HL-60 (cell line): ENCODE measurements around the gene PHF19.

ENCODE experiments used
- GABPA ChIP-seq: IDR thresholded peaks from 2 replicates; pipeline ENCODE4 v1.6.1; 2012; ENCODE audit warnings: low read depth
- POLR2AphosphoS5 ChIP-seq: IDR thresholded peaks from 2 replicates; pipeline ENCODE4 v1.6.1; 2012; ENCODE audit warnings: low read depth
- TF ChIP-seq, protein P1 (sequence below): IDR thresholded peaks from one replicate; pipeline ENCODE4 v1.5.1; 2011; ENCODE audit warnings: low read length, control low read depth, inconsistent platforms; ENCODE audit not compliant: insufficient read depth

DNA sequence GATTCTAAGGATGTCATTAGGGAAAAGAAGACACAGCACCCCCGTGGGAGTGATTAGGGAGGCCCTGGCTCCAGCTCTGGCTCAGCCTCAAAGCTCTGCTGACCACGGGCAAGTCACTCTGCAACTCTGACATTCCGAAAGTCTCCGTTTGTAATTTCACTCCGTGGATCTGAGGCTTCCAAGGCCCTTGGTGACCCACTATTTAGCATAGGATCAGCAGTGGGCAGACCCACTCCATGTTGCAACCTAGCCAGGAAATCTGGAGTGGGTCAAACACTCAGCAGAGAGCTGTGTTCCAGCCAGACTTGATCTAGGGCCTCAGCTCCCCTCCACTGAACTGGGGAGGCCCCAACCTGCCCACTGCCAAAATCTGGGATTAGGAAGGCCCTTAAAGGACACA is 11.8 kb downstream of the PHF19 start:
- TF ChIP-seq, protein P1, sequence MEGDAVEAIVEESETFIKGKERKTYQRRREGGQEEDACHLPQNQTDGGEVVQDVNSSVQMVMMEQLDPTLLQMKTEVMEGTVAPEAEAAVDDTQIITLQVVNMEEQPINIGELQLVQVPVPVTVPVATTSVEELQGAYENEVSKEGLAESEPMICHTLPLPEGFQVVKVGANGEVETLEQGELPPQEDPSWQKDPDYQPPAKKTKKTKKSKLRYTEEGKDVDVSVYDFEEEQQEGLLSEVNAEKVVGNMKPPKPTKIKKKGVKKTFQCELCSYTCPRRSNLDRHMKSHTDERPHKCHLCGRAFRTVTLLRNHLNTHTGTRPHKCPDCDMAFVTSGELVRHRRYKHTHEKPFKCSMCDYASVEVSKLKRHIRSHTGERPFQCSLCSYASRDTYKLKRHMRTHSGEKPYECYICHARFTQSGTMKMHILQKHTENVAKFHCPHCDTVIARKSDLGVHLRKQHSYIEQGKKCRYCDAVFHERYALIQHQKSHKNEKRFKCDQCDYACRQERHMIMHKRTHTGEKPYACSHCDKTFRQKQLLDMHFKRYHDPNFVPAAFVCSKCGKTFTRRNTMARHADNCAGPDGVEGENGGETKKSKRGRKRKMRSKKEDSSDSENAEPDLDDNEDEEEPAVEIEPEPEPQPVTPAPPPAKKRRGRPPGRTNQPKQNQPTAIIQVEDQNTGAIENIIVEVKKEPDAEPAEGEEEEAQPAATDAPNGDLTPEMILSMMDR, result no peak
- TF ChIP-seq POLR2AphosphoS5 (no peak), GABPA (no peak)
